GM19240 (cell line): ENCODE results near the gene VWA8.
"Not testable (repeated sequence)": the region's sequence is repeated elsewhere in the genome, so short reads cannot be mapped to it uniquely, and the experiment has no call there.

Experiments used
- DNase-seq: peaks from one replicate; pipeline ENCODE4 v3.0.0; 2011; ENCODE audit warnings: low spot score; ENCODE audit not compliant: insufficient read length

VWA8 gene

DNA sequence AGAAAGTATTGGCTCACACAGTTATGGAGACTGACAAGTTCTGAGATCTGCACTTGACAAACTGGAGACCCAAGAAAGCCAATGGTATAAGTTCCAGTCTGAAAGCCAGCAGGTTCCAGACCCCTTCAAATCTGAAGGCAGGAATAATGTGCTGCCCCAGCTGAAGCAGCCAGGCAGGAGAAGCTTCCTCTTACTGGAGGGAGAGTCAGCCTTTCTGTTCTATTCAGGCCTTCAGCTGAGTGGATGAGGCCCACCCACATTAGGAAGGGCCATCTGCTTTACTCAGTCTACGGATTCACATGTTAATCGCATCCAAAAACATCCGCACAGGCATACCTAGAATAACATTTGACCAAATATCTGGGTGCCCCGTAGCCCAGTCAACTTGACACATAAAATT is 8.2 kb upstream of the VWA8 start:
- DNase-seq: no peak

DNA sequence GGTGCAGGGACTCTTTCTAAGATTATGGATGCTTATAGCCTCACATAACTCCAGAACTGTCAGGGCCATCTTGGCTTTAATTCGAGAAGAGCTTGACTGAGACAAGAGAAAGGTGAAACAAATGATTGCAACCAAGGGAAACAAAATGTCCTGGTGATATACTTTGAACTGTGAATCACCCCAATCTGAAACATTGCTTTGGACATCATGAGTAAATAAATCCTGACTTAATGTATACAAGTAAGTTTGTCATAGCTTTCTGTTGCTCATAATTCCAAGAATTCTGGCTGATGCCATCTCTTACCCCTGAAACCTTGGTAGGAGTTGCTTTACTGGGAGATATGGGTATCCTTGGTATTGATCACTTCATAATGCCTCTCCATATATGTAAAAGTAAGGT is 5.8 kb upstream of the VWA8 start:
- DNase-seq: no peak

DNA sequence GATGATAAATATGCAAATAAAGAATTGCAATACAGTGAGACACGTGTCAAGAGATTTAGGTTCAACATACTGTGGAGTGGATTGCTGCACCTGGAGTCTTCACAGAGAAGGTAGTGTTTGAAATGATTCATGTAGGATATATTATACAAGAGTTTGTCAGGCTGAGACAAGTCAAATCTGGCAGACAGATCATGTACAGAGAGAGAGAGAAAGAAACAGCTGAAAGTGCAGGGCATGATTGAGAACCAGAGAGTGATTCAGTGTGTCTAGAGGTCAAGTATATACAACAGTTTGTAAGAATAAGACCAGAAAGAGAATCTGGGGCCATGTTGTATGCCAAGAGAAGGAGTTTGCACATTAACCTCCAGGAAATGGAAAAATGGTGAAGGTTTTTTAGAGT is 2.1 kb upstream of the VWA8 start:
- DNase-seq: no peak

DNA sequence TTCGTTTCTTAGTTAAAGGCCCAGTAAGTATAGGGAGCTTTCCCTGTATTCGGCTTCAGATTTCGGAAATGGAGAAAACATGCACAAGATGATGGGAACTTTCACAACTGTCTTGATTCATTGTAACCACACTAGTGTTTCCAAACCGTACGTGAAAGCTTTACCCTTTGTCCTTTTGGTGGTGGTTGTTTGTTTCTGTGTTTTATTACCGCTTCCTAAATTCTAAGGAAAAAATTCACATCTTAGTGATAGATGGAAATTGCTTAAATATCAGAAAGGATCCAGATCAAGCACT is 504 bp upstream of the VWA8 start:
- DNase-seq: no peak

DNA sequence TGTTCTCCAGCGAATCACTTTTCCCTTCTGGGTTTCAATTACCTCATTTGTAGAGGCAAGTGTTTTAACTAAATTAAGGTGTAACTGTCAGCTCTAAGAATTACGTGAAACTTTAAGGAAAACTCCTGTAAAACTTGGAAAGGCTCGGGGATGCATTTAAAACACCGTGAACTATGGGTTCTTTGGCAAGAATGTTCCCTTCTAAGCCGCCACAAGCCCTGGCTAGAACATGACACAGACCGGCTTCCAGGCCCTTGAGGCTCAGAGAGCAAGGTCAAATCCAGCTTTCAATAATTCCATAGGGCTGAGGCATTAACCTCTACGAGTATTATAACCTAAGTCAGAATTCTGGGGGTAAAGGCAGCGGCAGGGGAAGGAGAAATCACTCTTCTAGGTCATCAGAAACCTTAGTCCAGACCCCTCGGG is 685 bp downstream of the VWA8 start:
- no peak for DNase-seq

DNA sequence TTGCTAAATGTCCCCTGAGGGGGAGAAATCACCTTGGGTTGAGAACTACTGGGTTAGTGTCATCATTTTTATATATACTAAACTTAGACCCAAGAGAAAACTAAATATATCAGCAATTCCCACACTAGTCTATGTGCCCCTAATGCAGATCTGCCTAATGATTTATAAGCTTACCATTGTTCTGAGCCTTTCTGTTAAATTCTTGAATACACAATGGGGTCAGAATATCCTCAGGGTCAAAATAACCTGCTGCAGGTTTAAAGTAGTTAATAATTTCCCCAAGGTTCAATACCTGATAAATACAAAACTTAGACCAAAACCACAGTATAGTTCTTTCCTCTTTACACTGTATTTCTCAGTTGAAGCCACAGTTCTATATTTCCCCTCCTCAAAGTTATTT is 4.6 kb downstream of the VWA8 start:
- DNase-seq: no peak

DNA sequence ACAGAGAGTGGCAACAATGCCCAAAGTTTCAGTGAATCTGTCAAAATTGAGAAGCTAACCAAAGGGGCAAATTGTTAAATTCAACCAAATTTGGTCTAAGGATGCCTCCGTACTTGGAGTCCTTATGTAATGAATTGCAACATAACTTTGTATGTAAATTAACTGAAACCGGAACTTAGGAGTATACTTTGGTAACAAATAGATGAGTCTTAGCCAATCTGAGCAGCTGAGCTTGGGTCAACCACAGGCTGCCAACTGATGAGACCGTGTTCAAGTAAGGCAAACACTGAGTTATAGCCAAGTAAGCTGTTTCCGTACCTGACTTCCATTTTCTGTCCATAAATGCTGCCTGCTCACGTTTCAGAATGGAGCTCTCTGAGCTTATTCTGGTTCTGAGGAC is 5.3 kb downstream of the VWA8 start:
- no peak for DNase-seq

DNA sequence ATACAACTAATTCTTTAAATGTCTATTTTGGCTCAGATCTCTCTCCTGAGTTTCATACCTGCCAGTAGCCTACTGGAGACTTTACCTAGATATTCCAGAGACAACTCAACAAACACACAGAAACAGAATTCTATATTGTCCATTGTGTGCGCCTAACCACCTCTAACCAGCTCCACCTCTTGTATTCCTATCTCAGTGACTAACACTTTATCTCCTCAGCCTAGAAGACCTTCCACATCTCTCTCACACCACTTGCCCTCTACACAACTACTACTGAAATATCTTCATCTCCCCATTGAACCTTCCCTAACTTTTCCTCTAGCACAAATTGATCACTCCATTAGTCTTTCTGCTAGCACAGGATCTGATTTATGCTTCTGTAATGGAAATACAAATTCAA is 6.7 kb downstream of the VWA8 start:
- DNase-seq: no peak

DNA sequence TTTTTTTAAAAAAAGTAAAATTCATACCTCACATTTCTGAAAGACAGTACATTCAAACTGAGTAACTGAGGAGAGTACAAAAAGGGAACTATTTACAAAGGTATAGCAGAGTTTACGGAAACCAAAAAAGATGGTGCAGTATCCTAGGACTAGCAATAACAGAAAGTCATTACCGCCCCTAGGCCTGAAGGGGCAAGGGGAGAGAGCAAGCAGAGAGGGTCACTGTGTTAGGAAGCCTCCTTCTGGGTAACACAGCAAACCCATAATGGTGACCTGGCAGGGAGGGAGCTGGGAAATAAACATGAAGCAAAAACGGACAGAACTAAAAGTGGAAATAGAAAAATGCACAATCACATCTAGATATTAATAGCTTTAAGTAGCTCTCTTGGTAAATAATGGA is 8.2 kb downstream of the VWA8 start:
- DNase-seq: no peak

DNA sequence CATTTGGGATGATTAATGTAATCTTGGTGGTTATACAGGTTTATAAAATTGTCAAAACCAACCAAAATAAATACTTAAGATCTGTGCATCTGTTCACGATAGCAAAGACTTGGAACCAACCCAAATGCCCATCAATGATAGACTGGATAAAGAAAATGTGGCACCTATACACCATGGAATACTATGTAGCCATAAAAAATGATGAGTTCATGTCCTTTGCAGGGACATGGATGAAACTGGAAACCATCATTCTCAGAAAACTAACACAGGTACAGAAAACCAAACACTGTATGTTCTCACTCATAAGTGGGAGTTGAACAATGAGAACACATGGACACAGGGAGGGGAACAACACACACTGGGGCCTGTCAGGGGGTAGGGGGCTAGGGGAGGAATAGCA is 11.8 kb downstream of the VWA8 start:
- DNase-seq: not testable (repeated sequence)

DNA sequence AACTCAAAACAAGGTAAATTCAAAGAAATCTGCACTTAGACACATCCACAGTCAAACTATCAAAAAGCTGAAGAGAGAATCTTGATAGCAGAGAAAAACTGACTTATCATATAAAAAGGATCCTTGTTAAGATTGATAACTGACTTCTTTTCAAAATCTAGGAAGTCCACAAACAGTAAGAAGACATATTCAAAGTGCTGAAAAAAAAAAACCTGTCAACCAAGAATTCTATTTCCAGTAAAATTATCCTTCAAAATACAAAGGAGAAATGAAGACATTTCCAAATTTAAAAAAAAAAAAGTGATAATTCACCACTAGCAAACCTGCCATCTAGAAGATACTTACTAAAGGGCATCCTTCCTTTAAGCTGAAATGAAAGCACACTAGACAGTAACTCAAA is 15.0 kb downstream of the VWA8 start:
- no peak for DNase-seq

DNA sequence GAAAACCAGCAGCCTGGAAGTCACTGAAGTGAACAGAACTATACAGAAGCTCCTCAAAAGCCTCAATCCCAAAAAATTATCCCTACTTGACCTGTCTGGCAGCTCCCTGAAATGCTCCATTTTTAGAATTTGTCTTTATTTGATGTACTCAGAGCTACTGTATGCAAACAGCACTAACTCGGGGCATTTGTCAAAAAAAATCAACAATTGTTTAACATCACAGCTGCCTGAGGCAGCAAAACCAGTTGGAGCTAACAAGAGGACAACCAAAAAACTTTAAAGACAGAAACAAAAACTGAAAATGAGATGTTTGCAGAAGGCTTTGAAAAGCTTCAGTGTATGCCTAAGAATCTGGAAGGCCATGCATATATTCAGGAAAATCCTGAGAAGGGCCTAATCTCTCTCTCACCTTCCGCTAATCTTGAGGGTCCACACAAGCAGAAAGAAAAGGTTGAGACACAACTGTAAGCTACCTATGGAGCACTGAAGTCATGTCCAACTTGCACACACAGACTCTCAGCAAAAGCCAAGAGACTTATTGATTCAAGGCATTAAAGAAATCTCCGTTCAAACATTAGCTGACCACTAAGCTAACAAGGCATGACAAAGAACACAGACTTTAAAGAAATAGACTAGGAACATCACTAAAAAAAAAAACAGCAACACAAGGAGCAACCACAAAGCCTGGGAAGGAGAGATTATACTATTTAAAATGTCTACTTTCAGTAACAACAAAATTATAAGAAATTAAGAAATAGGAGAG is 16.1 kb downstream of the VWA8 start:
- DNase-seq: no peak

DNA sequence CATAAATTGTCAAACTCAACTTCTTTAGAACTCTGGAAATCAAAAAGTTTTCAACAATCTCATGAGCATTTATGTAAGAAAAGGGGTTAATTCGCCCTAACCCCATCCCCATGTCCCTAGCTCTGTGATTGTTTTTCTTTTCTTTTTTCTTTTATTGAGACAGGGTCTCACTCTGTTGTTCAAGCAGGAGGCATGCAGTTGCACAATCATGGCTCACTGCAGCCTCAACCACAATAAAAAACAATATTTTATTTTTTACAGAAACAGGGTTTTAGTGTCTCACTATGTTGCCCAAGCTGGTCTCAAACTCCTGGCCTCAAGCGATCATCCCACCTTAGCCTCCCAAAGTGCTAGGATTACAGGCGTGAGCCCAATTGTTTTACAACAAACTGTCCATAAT is 16.7 kb downstream of the VWA8 start:
- DNase-seq: no peak

DNA sequence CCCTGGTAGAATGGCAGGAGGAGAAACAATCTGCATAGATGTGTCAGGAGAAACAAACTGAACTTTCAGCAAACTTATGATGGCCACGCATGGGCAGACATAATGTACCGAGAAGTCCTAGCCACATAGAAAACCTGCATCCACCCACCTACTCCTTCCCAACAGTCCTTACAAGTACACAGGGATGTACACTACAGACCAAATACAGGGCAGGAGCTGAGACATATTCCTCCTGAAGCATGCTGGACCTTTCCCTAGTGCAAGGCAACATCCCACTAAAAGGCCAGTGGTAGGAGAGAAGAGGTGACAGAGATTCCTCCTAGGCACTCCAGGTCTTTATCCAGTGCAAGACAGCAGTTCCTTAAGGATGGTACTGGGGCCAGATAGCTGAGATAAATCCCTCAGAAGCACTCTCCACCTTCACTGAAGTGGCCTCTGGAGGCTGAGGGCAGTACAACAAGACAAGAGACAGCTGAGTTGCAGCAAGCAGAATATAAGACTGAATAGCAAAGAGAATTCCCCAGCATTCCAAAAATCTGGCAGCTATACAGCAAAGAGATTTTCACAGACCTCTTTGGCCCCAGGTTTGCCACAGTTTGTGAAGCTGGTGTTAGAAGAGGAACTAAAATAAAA is 18.3 kb downstream of the VWA8 start:
- no peak for DNase-seq

DNA sequence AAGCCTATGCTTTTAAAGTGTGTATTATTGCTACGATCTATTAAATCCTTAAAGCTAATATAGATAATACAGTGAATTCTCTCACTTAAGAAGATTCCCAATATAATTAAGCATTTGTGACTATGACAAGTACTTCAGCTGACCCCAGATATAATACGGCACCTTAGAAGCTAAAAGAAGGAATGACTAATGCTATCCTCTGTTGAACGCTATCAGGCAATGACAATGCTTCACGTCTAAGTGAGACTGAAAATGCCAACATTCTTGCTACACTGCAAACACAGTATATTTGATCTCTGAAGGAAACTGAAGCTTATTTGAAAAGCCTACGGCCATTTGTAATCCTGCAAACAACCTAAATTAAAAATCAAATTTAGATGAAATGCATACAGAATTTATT is 19.7 kb downstream of the VWA8 start:
- no peak for DNase-seq

DNA sequence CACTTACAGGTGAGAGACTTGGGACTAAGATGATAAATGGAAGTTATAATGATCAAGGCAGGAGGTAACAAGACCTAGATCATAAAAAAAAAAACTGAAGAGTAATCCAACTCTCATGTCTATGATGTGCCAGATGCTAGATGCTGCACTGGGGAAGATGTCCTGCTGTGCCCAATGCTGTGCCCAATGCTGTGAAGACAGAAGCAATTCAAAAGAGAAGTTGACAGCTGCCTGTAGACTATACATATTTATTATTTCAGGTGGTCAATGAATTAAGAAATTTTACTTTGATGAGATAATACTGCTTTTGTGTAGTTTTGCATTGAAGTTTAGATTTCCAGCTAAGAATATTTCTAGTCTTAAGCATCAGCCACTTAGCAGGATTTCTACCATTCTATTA is 21.5 kb downstream of the VWA8 start:
- no peak for DNase-seq

DNA sequence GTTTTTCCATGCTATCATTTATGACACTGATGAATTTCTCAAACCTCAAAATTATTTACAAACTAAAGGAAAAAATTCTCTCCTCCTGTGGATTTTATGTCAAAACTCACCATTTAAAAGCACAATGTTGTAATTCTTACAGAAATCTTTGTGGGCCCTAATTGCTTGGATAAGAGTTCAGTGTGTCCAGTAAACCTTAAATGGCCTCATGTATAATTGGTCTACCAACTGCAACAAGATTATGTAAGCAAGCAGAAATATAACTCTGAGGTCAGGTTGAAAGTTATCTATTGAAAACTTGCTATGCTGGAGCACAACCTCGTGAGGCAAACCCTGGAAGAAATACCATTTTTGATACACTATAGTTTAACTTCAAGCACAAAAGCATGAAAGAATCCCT is 22.0 kb downstream of the VWA8 start:
- DNase-seq: no peak

DNA sequence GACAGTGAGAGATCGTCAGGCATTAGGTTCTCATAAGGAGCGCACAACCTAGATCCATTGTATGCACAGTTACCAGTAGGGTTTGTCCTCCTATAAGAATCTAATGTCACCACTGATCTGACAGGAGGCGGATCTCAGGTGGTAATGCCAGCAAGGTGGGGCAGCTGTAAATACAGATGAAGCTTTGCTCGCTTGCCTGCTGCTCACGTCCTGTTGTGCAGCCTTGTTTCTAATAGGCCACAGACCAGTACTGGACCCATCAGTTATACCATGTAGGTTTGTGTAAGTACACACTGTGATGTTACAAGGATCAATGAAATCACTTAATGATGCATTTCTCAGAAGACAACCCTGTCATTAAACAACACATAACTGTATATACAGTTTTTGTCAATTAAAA is 23.5 kb downstream of the VWA8 start:
- no peak for DNase-seq

DNA sequence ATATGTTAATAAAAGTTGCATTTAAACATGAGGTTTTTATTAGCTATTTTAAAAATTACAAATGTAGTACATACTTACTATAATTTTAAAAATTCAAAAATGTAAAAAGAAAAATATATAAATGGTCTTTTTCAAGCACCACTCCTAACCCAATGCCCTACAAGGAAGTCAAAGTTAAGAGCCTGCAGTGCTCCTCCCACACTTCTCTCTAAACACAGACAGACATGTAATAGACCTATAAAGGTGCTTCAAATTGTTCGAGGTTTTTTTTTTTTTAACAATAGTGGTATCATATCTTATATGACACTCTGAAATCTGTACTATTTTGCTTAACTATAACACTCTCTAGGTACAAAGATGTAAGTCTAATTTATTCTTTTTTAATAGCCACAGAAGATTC is 25.4 kb downstream of the VWA8 start:
- no peak for DNase-seq

DNA sequence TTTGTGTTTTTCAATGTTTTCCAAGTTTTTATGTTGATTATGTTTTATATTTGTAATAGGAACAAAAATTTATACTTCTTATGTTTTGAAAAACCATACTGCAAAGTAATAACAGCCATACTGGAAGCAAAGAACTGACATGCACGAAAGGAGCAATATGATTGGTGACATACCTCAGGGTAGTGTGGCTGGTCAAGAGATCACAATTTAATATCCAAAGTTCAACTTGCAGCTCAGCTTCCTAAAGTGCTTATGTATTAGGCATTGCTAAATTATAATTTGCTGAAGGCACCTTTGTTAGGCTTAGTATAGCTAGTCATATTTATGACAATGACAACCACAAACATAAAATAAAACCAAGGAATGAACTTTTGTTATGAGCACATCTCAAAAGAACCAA is 25.9 kb downstream of the VWA8 start:
- no peak for DNase-seq

DNA sequence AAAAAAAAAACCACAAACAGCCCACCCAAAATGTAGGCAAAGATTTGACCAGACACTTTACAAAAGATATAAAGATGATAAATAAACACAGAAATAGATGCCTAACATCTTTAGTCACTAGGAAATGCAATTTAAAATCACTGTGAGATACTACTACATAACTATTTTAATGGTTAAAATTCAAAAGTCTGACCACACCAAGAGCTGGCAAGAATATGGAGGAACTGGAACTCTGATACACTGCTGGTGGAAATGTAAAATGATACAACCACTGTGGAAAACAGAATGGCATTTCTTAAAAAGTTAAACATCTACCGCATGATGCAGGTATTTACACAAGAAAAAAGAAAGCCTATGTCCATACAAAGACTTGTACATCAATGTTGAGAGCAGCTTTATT is 26.8 kb downstream of the VWA8 start:
- no peak for DNase-seq

DNA sequence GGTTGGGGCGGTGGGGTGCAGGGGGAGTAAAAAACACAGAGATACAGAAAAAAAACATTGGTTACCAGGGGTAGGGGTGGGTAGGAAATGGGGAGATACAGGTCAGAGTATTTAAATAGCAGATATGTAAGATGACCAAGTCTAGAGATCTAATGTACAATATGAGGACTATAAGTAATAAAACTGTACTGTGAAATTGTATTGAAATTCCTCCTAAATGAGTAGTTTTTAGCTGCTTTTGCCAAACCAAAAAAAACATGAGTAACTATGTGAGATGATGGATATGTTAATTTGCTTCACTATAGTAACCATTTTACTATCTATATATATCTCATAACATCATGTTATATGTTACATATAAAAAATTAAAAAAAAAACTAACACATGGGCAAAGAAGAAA is 29.6 kb downstream of the VWA8 start:
- no peak for DNase-seq

DNA sequence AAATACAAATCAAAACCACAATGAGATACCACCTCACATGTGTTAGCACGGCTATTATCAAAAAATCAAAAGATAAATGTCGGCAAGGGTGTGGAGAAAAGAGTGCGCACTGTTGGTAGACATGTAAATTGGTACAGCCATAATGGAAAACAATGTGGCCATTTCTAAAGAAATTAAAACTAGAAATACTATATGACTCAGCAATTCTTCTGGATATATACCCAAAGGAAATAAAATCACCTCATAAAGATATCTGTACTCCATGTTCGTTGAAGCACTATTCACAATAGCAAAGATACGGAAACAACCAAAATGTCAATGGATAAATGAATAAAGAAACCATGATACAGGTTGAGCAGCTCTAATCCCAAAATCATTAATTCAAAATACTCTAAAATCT is 30.8 kb downstream of the VWA8 start:
- no peak for DNase-seq

DNA sequence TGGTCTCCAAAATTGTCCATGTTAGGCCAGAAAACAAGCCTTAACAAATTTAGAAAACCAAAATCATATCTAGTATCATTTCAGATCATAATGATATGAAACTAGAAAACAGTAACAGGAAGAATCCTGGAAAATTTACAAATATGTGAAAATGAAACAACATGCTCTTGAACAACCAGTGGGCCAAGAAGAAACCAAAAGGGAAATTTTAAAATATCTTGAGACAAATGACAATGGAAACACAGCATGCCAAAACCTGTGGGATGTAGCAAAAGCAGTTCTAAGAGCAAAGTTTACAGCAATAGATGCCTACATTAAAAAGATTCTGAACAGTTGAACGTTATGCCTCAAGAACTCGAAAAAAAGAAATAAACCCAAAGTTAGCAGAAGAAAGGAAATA is 32.6 kb downstream of the VWA8 start:
- DNase-seq: no peak
